ENCODE measurements around the gene SLC9A3.

SLC9A3 gene

DNA sequence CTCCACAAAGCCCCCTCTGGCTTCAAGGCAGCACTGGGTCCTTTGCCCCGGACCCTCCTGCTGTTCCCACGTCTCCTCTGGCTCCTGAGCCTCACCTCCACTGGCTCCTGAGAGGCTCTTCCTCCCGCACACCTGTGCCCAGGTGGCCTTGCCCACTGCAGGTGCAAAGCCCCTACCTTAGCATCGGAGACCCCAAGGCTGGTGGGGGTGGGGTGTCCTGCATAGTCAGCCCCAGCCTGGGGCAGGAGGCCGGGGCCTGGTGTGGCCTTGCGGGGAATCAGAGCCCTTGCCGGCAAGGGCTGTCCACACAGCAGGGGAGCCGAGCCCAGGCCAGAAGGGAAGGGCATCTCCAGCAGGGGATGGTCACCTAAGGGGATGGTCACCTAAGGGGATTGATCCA, 46.6 kb upstream of the SLC9A3 start:
- TF ChIP-seq, protein P1, sequence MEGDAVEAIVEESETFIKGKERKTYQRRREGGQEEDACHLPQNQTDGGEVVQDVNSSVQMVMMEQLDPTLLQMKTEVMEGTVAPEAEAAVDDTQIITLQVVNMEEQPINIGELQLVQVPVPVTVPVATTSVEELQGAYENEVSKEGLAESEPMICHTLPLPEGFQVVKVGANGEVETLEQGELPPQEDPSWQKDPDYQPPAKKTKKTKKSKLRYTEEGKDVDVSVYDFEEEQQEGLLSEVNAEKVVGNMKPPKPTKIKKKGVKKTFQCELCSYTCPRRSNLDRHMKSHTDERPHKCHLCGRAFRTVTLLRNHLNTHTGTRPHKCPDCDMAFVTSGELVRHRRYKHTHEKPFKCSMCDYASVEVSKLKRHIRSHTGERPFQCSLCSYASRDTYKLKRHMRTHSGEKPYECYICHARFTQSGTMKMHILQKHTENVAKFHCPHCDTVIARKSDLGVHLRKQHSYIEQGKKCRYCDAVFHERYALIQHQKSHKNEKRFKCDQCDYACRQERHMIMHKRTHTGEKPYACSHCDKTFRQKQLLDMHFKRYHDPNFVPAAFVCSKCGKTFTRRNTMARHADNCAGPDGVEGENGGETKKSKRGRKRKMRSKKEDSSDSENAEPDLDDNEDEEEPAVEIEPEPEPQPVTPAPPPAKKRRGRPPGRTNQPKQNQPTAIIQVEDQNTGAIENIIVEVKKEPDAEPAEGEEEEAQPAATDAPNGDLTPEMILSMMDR (IDR thresholded peaks at IDR 0.05; ENCODE audit: insufficient read depth, low read length, poor library complexity, severe bottlenecking) = no peak
- no peaks in the 10 kb centered on the region for H3K36me3 ChIP-seq (ENCODE audit: control insufficient read depth, insufficient read depth, low read length)
- H3K4me3 ChIP-seq (replicated peaks; ENCODE audit: low read depth, low read length) = no peak overlapping the region
- DNase-seq (ENCODE audit: extremely low read depth, insufficient read length) = no peak
- H3K27me3 ChIP-seq (replicated peaks; ENCODE audit: control insufficient read depth, insufficient read depth, low read length) = no peaks in the 10 kb centered on the region; the same call in 1 of the 2 replicates

DNA sequence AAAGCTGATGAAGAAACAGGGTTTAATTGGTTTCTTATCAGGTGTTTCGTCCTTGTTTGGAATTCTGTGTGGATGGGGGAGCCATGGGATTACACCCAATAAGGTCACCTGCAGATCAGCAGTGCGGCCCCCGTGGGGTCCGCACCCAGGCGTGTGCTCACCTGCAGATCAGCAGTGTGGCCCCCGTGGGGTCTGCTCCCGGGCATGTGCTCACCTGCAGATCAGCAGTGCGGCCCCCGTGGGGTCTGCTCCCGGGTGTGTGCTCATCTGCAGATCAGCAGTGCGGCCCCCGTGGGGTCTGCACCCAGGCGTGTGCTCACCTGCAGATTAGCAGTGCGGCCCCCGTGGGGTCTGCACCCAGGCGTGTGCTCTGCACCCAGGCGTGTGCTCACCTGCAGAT, 46.2 kb upstream of the SLC9A3 start:
- TF ChIP-seq, protein P1 (IDR thresholded peaks at IDR 0.05; ENCODE audit: insufficient read depth, low read length, poor library complexity, severe bottlenecking) = no peak
- H3K4me3 ChIP-seq (replicated peaks; ENCODE audit: low read depth, low read length) = no peak overlapping the region
- H3K36me3 ChIP-seq (ENCODE audit: control insufficient read depth, insufficient read depth, low read length) = no peaks in the 10 kb centered on the region
- H3K27me3 ChIP-seq (replicated peaks; ENCODE audit: control insufficient read depth, insufficient read depth, low read length) = no peaks in the 10 kb centered on the region; the same call in 1 of the 2 replicates
- no peak for DNase-seq (ENCODE audit: extremely low read depth, insufficient read length)

DNA sequence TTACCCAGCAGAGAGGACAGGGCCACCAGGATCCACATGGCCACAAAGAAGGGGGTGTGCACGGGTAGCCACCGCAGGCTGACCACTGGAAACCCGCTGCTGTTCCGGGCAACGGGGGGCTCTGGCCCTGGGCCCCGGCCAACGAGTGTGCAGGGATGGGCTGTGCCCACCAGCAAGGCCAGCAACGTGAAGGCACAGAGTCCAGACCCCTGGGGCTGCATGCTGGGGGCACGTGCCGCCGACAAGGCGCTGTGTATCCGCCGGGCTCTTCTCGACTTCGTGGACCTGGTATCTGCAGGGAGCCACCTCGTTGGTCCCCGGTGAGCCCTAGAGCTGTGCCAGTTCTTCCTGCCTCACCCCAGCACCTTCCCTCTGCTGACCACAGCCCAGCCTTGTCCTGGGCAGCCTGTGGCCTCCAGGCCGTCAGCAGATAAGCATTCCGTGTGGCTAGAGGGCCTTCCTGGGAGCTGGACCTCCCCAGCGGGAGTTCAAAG, 45.7 kb upstream of the SLC9A3 start:
- Histone ChIP-seq H3K4me3 (replicated peaks; ENCODE audit: low read depth, low read length) (no peak overlapping the region), H3K36me3 (ENCODE audit: control insufficient read depth, insufficient read depth, low read length) (no peaks in the 10 kb centered on the region), H3K27me3 (replicated peaks; ENCODE audit: control insufficient read depth, insufficient read depth, low read length) (no peaks in the 10 kb centered on the region; the same call in 1 of the 2 replicates)
- no peak for DNase-seq (ENCODE audit: extremely low read depth, insufficient read length)
- TF ChIP-seq, protein P1 (IDR thresholded peaks at IDR 0.05; ENCODE audit: insufficient read depth, low read length, poor library complexity, severe bottlenecking) = no peak

DNA sequence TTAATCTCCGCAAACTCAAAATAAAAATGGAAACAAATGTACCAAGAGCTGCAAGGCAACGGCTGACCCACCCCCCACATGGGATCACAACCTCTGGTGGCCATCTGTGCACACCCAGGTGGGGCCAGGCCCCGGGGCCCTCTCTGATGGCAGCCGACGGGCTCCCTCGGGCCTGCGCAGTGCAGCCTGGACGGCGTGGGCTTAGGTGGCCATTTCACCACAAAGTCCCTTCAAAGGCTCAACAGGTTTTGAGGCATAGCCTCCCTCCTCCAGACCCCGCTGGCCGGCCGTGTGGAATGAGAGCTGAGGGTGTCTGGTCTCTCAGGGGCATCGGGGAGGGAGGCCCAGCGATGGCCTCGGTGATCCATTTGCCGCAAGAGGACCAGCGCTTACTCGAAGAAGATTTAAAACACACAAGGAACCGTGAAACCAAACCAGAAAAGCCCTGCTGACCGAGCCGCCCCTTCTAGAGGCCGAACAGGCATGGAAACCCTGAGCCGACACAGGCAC, 45.2 kb upstream of the SLC9A3 start:
- no peak for DNase-seq (ENCODE audit: extremely low read depth, insufficient read length)
- TF ChIP-seq, protein P1 (IDR thresholded peaks at IDR 0.05; ENCODE audit: insufficient read depth, low read length, poor library complexity, severe bottlenecking) = no peak
- H3K36me3 ChIP-seq (ENCODE audit: control insufficient read depth, insufficient read depth, low read length) = no peaks in the 10 kb centered on the region
- H3K4me3 ChIP-seq (replicated peaks; ENCODE audit: low read depth, low read length) = no peak overlapping the region
- no peaks in the 10 kb centered on the region; the same call in 1 of the 2 replicates for H3K27me3 ChIP-seq (replicated peaks; ENCODE audit: control insufficient read depth, insufficient read depth, low read length)

DNA sequence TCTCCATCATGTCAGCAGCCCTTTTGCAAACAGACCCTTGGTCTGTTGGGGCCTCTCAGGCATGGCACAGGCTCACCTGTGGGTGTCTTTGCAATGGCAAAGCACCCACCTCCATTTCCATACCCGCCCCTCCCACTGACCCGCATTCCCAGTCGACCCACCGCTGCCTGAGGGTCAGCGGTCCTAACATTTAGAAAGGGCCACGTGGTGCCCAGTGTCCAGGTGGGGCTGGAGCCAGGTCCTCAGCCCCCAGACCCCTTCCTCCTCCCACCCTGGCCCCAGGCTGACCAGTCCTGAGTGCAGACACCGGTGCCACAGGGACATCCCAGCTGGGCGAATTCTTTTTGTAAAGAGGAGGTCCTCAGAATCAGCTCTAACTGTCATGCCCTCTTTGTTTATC, 44.6 kb upstream of the SLC9A3 start:
- TF ChIP-seq, protein P1 (IDR thresholded peaks at IDR 0.05; ENCODE audit: insufficient read depth, low read length, poor library complexity, severe bottlenecking) = no peak
- no peak for DNase-seq (ENCODE audit: extremely low read depth, insufficient read length)
- Histone ChIP-seq H3K36me3 (ENCODE audit: control insufficient read depth, insufficient read depth, low read length) (no peaks in the 10 kb centered on the region), H3K4me3 (replicated peaks; ENCODE audit: low read depth, low read length) (no peak overlapping the region), H3K27me3 (replicated peaks; ENCODE audit: control insufficient read depth, insufficient read depth, low read length) (no peaks in the 10 kb centered on the region; the same call in 1 of the 2 replicates)

All from GM06990 (cell line).